Measurements from ENCODE around the gene LRIT1. TPM values are rescaled to one million over a fixed set of nuclear protein-coding genes. Genes with fewer than 3 reads are reported as not detected.

LRIT1 gene
- total RNA-seq, 2 experiments from 2014 or later = not detected

- H3K4me3 Mint-ChIP-seq = no peak overlapping the region
- peak overlapping the region; percentile 30 for H3K27ac Mint-ChIP-seq
These were observed 26.3 kb upstream of the LRIT1 start for GRCh38 chr10:84267503-84268126.

GRCh38 chr10:84265418-84265817, 24.1 kb upstream of the LRIT1 start:
- DNase-seq (no peak), ATAC-seq (no peak)
- intact Hi-C loops (cut with micrococcal nuclease) = loop anchor here (2.0 to 5.0 kb wide), 3 partner anchors 67 to 271 kb away; no protein-coding TSS in a partner anchor
- no peak for TF ChIP-seq CTCF (IDR thresholded peaks at IDR 0.05)
- Mint-ChIP-seq H3K9me3 (no peaks in the 10 kb centered on the region), H3K4me1 (ENCODE audit: low read depth) (peaks cover 16% of the 10 kb centered on the region), H3K27me3 (peaks cover 22% of the 10 kb centered on the region), H3K4me3 (no peak overlapping the region), H3K27ac (no peak overlapping the region), H3K36me3 (ENCODE audit: low read depth) (no peaks in the 10 kb centered on the region)
- POLR2A ChIA-PET = no interaction called here
- CTCF ChIA-PET = interaction anchor here (0.8 to 12.7 kb wide), 12 partner anchors 9 to 318 kb away, joined by 3 to 282 read pairs (median 4); no protein-coding TSS in a partner anchor

More at GRCh38 chr10:84267503-84268126, 26.3 kb upstream of the LRIT1 start:
- Mint-ChIP-seq H3K9me3 (no peaks in the 10 kb centered on the region), H3K27me3 (peaks cover 20% of the 10 kb centered on the region), H3K36me3 (ENCODE audit: low read depth) (no peaks in the 10 kb centered on the region), H3K4me1 (ENCODE audit: low read depth) (peaks cover 19% of the 10 kb centered on the region)
- ChIA-PET CTCF (interaction anchor here (0.8 to 12.7 kb wide), 43 partner anchors 9 to 282 kb away, joined by 3 to 282 read pairs (median 5); partner anchors contain the start of gene CCSER2), POLR2A (interaction anchor here (0.7 to 1.1 kb wide), 2 partner anchors 9 to 61 kb away, joined by 3 read pairs; partner anchors contain the start of gene CCSER2)
- TF ChIP-seq CTCF (IDR thresholded peaks at IDR 0.05) = peak; percentile 75
- peak; percentile 88 for ATAC-seq
- intact Hi-C loops (cut with micrococcal nuclease) = loop anchor here (5.0 kb wide), 1 partner anchor 65 kb away; no protein-coding TSS in a partner anchor
- peak; percentile 93 for DNase-seq

GRCh38 chr10:84264611-84265141, 23.3 kb upstream of the LRIT1 start:
- TF ChIP-seq CTCF (IDR thresholded peaks at IDR 0.05) = peak; percentile 97
- peaks cover 15% of the 10 kb centered on the region for H3K4me1 Mint-ChIP-seq (ENCODE audit: low read depth)
- no peak overlapping the region for H3K4me3 Mint-ChIP-seq
- intact Hi-C loops (cut with micrococcal nuclease) = loop anchor here (2.0 to 5.0 kb wide), 3 partner anchors 68 to 272 kb away; no protein-coding TSS in a partner anchor
- no peaks in the 10 kb centered on the region for H3K9me3 Mint-ChIP-seq
- POLR2A ChIA-PET = no interaction called here
- no peaks in the 10 kb centered on the region for H3K36me3 Mint-ChIP-seq (ENCODE audit: low read depth)
- H3K27me3 Mint-ChIP-seq = peaks cover 24% of the 10 kb centered on the region
- CTCF ChIA-PET = interaction anchor here (0.6 to 12.7 kb wide), 28 partner anchors 9 to 273 kb away, joined by 3 to 282 read pairs (median 4); partner anchors contain the start of genes CCSER2 and GHITM
- DNase-seq (peak; percentile 85), ATAC-seq (peak; percentile 94)
- H3K27ac Mint-ChIP-seq = no peak overlapping the region

- peaks cover 24% of the 10 kb centered on the region for H3K27me3 Mint-ChIP-seq
- H3K4me1 Mint-ChIP-seq (ENCODE audit: low read depth) = peaks cover 15% of the 10 kb centered on the region
- no peak for TF ChIP-seq CTCF (IDR thresholded peaks at IDR 0.05)
- no peak overlapping the region for H3K27ac Mint-ChIP-seq
- no peaks in the 10 kb centered on the region for H3K9me3 Mint-ChIP-seq
- ATAC-seq = no peak
- intact Hi-C loops (cut with micrococcal nuclease) = loop anchor here (2.0 kb wide), 2 partner anchors 111 to 273 kb away; no protein-coding TSS in a partner anchor
- H3K4me3 Mint-ChIP-seq = no peak overlapping the region
- ChIA-PET CTCF (interaction anchor here (0.7 to 12.7 kb wide), 16 partner anchors 9 to 285 kb away, joined by 3 to 282 read pairs (median 4); partner anchors contain the start of genes CCSER2 and GHITM), POLR2A (no interaction called here)
- no peak for DNase-seq
- H3K36me3 Mint-ChIP-seq (ENCODE audit: low read depth) = no peaks in the 10 kb centered on the region
These were observed 22.4 kb upstream of the LRIT1 start for GRCh38 chr10:84263716-84264115.

Measured in activated CD8-positive, alpha-beta T cell treated with anti-CD3 and anti-CD28 coated beads for 36 hours (primary cell).